Measurements from ENCODE around the gene COL9A3.

The COL9A3 gene

DNA sequence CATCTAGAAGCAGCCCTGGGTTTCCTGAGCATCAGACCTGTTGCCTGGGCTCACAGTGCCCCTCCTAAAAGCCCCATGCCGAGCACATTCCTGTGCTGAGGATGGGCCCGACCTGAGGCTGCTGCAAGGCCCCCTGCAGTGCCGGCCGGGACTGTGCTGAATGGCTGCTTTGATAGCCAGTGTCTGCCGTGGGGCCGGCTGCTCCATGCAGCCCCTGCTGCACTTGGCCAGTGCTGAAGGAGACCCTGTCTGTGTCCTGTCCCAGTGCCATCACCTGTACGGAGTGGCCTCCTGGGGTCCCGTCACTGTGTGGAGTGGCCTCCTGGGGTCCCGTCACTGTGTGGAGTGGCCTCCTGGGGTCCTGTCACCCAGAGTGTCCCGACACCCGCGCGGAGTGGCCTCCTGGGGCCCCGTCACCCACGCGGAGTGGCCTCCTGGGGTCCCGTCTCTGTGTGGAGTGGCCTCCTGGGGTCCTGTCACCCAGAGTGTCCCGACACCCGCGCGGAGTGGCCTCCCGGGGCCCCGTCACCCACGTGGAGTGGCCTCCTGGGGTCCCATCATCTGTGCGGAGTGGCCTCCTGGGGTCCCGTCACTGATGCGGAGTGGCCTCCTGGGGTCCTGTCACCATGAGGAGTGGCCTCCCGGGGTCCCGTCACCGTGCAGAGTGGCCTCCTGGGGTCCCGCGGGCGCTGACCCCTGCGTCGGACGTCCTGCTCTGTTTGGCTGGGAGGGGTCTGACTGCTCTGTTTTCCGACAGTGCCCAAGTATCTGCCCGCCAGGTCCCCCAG lies 7.0 kb downstream of the COL9A3 start:
- DNase-seq (ENCODE audit: low spot score): no peak

- no peak for DNase-seq (ENCODE audit: low spot score)
Observed at GRCh38 chr20:62824476-62825332, 7.9 kb downstream of the COL9A3 start.

GRCh38 chr20:62825333-62825985 lies 8.6 kb downstream of the COL9A3 start:
- DNase-seq (ENCODE audit: low spot score): no peak

GRCh38 chr20:62825986-62826645 lies 9.3 kb downstream of the COL9A3 start:
- no peak for DNase-seq (ENCODE audit: low spot score)

- DNase-seq (ENCODE audit: low spot score): no peak
Observed at GRCh38 chr20:62826646-62827310, 9.9 kb downstream of the COL9A3 start.

DNA sequence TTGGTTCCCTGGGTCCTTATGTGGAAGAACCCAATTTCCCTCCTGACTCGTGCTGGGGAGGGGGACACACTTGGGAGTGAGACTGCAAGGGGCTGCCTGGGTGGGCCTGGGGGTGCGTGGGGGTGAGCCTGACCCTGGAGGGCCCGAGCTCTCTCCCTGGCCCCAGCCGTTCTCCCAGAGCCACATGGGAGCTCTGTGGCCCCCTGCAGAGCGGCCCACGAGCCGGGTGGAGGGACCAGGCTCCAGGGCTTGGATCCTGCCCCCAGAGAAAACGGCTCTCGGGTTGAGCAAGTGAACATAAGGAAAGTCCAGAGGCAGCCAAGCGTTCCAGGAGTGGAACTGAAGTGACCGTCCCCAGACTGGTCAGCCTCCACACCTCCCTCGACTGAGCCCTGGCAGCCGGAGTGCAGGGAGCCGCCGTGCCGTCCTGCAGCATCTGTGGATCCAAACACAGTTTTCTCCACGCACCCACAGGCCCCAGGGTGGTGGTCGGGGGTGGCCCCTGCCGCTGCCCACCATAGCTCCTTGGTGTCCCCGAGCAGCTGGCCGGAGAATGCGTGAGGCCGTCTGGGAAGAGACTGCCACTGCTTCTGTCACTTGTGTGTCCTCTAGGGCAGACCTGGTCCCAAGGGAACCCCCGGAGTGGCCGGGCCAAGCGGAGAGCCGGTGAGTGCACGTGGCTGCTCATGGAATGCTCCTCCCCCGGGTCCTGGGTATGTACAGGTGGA lies 10.6 kb downstream of the COL9A3 start:
- DNase-seq (ENCODE audit: low spot score): no peak

DNA sequence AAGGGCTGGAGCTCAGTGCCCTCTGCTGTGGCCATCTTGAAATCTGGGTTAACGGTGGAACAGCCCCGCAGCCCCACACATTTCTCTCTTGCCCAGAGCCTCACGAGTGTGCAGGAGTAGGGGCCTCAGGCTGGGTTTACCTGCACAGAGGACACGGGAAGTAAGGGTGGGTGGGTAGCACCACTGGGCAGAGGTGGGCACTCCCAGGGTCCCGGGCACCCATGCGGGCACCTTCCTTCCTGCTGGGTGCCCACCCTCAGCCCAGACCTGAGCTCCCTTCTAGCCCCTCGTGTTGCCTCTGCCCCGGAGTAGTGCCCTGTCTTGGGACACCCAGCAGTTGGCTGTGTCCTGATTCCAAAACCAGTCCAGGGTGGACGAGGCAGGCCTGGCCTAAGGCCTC lies 11.2 kb downstream of the COL9A3 start:
- DNase-seq (ENCODE audit: low spot score): no peak

- no peak for DNase-seq (ENCODE audit: low spot score)
Observed at GRCh38 chr20:62828511-62829230, 11.8 kb downstream of the COL9A3 start.

GRCh38 chr20:62829231-62830230 lies 12.7 kb downstream of the COL9A3 start:
- no peak for DNase-seq (ENCODE audit: low spot score)

GRCh38 chr20:62830251-62830650 lies 13.4 kb downstream of the COL9A3 start:
- no peak for DNase-seq (ENCODE audit: low spot score)

GRCh38 chr20:62830821-62831220 lies 14.0 kb downstream of the COL9A3 start:
- DNase-seq (ENCODE audit: low spot score): no peak

DNA sequence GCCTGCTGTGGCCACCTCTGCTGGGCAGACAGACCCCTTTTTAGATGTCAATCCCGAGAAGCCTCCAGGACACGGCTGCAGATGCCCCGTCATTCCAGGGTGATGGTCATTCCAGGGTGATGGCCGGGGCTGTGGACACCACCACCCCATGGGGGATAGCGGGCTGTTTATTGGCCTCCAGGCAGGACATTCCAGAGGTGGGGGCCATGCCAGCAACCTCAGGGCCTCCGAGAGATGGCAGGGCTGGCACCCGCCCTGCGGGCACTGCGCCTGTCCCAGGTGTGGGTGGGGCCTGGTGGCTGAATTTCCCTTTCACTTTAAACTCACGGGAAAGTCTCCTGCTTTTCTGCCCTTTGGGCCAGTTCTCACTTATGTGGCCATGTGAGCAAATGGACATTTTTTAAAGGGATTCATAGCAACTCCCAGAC lies 14.5 kb downstream of the COL9A3 start:
- DNase-seq (ENCODE audit: low spot score): no peak

DNA sequence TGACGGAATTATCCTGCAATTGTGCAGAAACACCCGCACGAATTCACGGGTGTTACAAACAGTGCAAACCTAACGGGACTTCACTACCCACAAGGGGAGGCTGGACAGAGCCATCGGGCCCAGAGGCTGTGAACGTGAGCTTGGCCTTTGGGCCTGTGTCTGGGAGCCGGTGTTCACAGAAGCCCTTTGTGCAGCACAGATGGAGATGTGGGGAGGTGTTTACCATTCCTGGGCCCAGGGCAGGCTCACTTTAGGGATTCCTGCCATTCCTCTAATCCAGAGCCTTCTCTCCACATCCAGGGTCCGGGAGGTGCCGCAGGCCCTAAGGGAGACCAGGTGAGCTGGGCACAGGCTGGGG lies 15.0 kb downstream of the COL9A3 start:
- no peak for DNase-seq (ENCODE audit: low spot score)

DNA sequence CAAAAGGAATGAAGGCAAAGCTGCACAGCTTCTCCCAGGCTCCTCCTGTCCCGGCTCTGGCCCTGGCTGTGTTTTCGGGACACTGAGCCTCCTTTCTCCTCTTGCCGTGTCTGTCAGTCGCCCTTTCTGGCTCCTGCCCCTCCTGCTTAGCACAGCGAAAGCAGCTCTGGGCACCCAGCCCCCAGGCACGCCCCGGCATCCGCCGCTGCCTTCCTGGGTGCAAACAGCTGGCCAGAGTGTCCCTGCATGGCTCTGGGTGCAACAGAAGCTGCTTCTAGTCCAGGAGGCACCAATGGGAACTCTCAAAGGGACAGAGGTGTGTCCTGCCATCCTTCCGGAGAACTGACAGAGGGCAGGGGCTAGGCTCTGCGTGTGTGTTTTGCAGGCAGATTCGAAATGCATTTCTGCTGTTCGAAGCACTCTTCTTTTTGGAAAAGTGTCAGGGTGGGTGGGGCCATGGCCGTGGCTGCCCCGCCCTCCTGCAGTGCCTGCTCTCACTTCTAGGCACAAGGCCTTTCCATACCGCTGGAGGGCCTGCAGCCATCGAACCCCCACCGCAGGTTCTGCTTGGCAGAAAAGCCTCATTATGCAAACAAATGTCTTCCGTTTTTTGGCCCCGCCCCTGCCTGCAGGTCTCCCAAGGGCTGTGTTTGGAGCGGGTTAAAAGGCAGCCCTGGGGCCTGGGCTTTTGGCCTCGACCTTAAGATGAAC lies 15.5 kb downstream of the COL9A3 start:
- DNase-seq (ENCODE audit: low spot score): no peak

DNA sequence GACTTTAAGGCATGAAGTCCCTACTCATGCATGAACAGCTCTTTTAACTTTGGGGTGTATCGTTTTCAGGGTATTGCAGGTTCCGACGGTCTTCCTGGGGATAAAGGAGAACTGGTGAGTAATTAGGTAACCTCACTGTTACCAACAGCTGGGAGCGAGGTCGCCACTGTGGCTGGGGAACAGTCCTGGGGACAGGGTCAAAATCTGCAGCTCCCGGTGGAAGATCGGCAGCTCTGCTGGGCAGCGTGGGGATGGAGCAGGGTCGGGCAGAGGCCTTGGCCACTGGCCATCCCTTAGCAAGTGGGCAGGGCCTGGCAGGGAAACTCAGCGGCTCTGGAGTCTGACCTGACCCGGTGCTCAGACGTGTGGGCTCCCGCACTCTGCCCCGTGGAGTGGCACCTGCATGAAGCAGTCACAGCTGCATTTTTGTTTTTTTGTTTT lies 16.1 kb downstream of the COL9A3 start:
- DNase-seq (ENCODE audit: low spot score): no peak

GRCh38 chr20:62834967-62835730 lies 18.3 kb downstream of the COL9A3 start:
- no peak for DNase-seq (ENCODE audit: low spot score)

Measured in putamen (tissue), 1 donor.